Spleen (tissue), 7 donors: Measurements from ENCODE around the gene FSHR.

Source experiments
- POLR2A ChIP-seq, 3 donors: fragments of 450-650 bp; IDR thresholded peaks; one replicate each; pipeline ENCODE4 v1.5.1; 2017; ENCODE audit warnings: antibody characterized with exemption in 3 of 3, mild to moderate bottlenecking in 1 of 3
- POLR2AphosphoS5 ChIP-seq, 3 donors: sonication (generic); formaldehyde crosslinking; IDR thresholded peaks; one replicate each; pipeline ENCODE4 v1.5.1; 2017; ENCODE audit warnings: antibody characterized with exemption in 3 of 3
- TF ChIP-seq, protein P1 (sequence below), 11 experiments: fragments of 200-600 bp in 7 of 11; fragments of 450-650 bp in 4 of 11; sonication (generic) in 4 of 11; IDR thresholded peaks in 8 of 11; conservative IDR thresholded peaks in 3 of 11; 1 replicate in 7 of 11; 2 replicates in 4 of 11; pipeline versions ENCODE4 v1.4.0 to v1.8.0; 2016 to 2021; ENCODE audit warnings: antibody characterized with exemption in 11 of 11, inconsistent platforms in 4 of 11, mild to moderate bottlenecking in 1 of 11
- donor health status: DM: no; HTN: no; CAD: no; lungs with moderate emphysema.
- donor health status: DM: no; HTN: no; CAD: no.
- donor health status: DM: no; HTN: no; CAD: no.

GRCh38 chr2:49110571-49110970 is 43.7 kb downstream of the FSHR start:
- TF ChIP-seq, protein P1, sequence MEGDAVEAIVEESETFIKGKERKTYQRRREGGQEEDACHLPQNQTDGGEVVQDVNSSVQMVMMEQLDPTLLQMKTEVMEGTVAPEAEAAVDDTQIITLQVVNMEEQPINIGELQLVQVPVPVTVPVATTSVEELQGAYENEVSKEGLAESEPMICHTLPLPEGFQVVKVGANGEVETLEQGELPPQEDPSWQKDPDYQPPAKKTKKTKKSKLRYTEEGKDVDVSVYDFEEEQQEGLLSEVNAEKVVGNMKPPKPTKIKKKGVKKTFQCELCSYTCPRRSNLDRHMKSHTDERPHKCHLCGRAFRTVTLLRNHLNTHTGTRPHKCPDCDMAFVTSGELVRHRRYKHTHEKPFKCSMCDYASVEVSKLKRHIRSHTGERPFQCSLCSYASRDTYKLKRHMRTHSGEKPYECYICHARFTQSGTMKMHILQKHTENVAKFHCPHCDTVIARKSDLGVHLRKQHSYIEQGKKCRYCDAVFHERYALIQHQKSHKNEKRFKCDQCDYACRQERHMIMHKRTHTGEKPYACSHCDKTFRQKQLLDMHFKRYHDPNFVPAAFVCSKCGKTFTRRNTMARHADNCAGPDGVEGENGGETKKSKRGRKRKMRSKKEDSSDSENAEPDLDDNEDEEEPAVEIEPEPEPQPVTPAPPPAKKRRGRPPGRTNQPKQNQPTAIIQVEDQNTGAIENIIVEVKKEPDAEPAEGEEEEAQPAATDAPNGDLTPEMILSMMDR (IDR thresholded peaks at IDR 0.05 in 8 of 11, conservative IDR thresholded peaks at IDR 0.05 in 3 of 11): no peak
- TF ChIP-seq POLR2AphosphoS5 (IDR thresholded peaks at IDR 0.05) (no peak), POLR2A (IDR thresholded peaks at IDR 0.05) (no peak)
